HCT116 (cell line): ENCODE measurements around the gene NAPA. TPM values are rescaled to one million over a fixed set of nuclear protein-coding genes. Genes with fewer than 3 reads are reported as not detected.
A peak's percentile ranks its signal among the peaks of the same experiment; 100 is the strongest.

Experiments
- ATAC-seq: fragments of 200-7000 bp; cut with Tn5 transposase; 2 replicates; pipeline ENCODE4 v1.9.1; 2020; ENCODE audit warnings: mild to moderate bottlenecking, moderate library complexity
- BruUV-seq: library from RNA; stranded (reverse); fragments of 400-500 nt; replicated peaks from 2 replicates; lab custom pipeline; 2021; lab: Mats Ljungman, UMichigan
- CTCF ChIA-PET: fragments of 300-600 bp; sonication (Branson Sonifier 250); formaldehyde crosslinking; loops from one replicate; lab custom pipeline; 2021; ENCODE audit warnings: antibody characterized with exemption; lab: Charles Lee
- POLR2A ChIA-PET: fragments of 300-600, 350-600 bp; sonication (Branson Sonifier 250); formaldehyde crosslinking; loops from one replicate; lab custom pipeline; 2021; ENCODE audit warnings: antibody characterized with exemption; lab: Charles Lee
- RAD21 ChIA-PET, 2 experiments: fragments of 300-600 bp; sonication (Branson Sonifier 250); formaldehyde crosslinking; loops; one replicate each; lab custom pipeline; 2023; ENCODE audit warnings: low total read pairs in 2 of 2; ENCODE audit not compliant: uncharacterized antibody in 2 of 2, unreplicated experiment in 2 of 2, low non-redundant PET in 1 of 2; lab: Charles Lee
- DNase-seq: peaks from one replicate; pipeline ENCODE4 v3.0.0-alpha.2; 2010; ENCODE audit warnings: low read depth, low spot score
- H2AFZ ChIP-seq: fragments of 200-600 bp; shearing (Covaris generic), sonication (generic); 2 replicates; pipeline ENCODE4 v1.6.1; 2017; ENCODE audit warnings: low read depth, mixed run types, mixed read lengths, antibody characterized with exemption, low read length; ENCODE audit not compliant: poor library complexity, severe bottlenecking
- H3K27ac ChIP-seq: 2 replicates; pipeline ENCODE4 v1.5.1; 2012; ENCODE audit warnings: low read depth, low read length
- H3K27me3 ChIP-seq: fragments of 200-600 bp; sonication (generic); 2 replicates; pipeline ENCODE4 v1.6.1; 2016; ENCODE audit warnings: mixed run types, low read length, mixed read lengths; ENCODE audit not compliant: insufficient read depth
- H3K36me3 ChIP-seq, 2 experiments: fragments of 200-500 bp in 1 of 2; fragments of 200-600 bp in 1 of 2; sonication (Bioruptor generic) in 1 of 2; sonication (generic) in 1 of 2; 2 replicates each; pipeline versions ENCODE4 v1.5.1 to v1.6.1; 2014 to 2016; ENCODE audit warnings: low read length in 2 of 2, inconsistent platforms in 1 of 2, mixed read lengths in 1 of 2, mixed run types in 1 of 2; ENCODE audit not compliant: insufficient read depth in 2 of 2, control insufficient read depth in 1 of 2
- H3K4me1 ChIP-seq, 2 experiments: fragments of 200-600 bp in 1 of 2; sonication (generic) in 1 of 2; 2 replicates each; pipeline versions ENCODE4 v1.5.1 to v1.6.1; 2012 to 2017; ENCODE audit warnings: low read length in 2 of 2, inconsistent platforms in 1 of 2, mild to moderate bottlenecking in 1 of 2, mixed read lengths in 1 of 2, mixed run types in 1 of 2, moderate library complexity in 1 of 2; ENCODE audit not compliant: insufficient read depth in 2 of 2, control insufficient read depth in 1 of 2
- H3K4me2 ChIP-seq: fragments of 200-600 bp; sonication (generic); 2 replicates; pipeline ENCODE4 v1.6.1; 2017; ENCODE audit warnings: mixed run types, low read length, mixed read lengths
- H3K4me3 ChIP-seq, 2 experiments: fragments of 200-600 bp in 1 of 2; sonication (generic) in 1 of 2; replicated peaks in 1 of 2; 2 replicates each; pipeline ENCODE4 v1.5.1; 2011 to 2016; ENCODE audit warnings: low read length in 2 of 2, control low read depth in 1 of 2, low read depth in 1 of 2, mild to moderate bottlenecking in 1 of 2, mixed read lengths in 1 of 2, mixed run types in 1 of 2
- H3K79me2 ChIP-seq: fragments of 200-600 bp; sonication (generic); 2 replicates; pipeline ENCODE4 v1.6.1; 2017; ENCODE audit warnings: mild to moderate bottlenecking, mixed run types, low read length, moderate library complexity, mixed read lengths; ENCODE audit not compliant: insufficient read depth
- H3K9ac ChIP-seq: fragments of 200-600 bp; sonication (generic); 2 replicates; pipeline ENCODE4 v1.6.1; 2016; ENCODE audit warnings: low read length, mixed read lengths
- H3K9me2 ChIP-seq: fragments of 200-600 bp; sonication (generic), shearing (Covaris generic); 2 replicates; pipeline ENCODE4 v1.6.1; 2017; ENCODE audit warnings: mixed run types, mild to moderate bottlenecking, moderate library complexity; ENCODE audit not compliant: insufficient read depth
- H3K9me3 ChIP-seq, 2 experiments: fragments of 200-500 bp in 1 of 2; fragments of 200-600 bp in 1 of 2; sonication (Bioruptor generic) in 1 of 2; sonication (generic) in 1 of 2; 2 replicates each; pipeline ENCODE4 v1.6.1; 2014 to 2017; ENCODE audit warnings: low read length in 2 of 2, mixed read lengths in 2 of 2, inconsistent platforms in 1 of 2, low read depth in 1 of 2, mild to moderate bottlenecking in 1 of 2, mixed run types in 1 of 2, moderate library complexity in 1 of 2; ENCODE audit not compliant: control insufficient read depth in 1 of 2, insufficient read depth in 1 of 2
- H4K20me1 ChIP-seq: fragments of 200-600 bp; sonication (generic), shearing (Covaris generic); 2 replicates; pipeline ENCODE4 v1.6.1; 2017; ENCODE audit warnings: mixed run types, mild to moderate bottlenecking, moderate library complexity; ENCODE audit not compliant: insufficient read depth
- CBX3 ChIP-seq: IDR thresholded peaks from 2 replicates; pipeline ENCODE4 v1.6.1; 2012; ENCODE audit warnings: low read depth
- CEBPB ChIP-seq: IDR thresholded peaks from 2 replicates; pipeline ENCODE4 v1.6.1; 2012; ENCODE audit warnings: low read depth
- EGR1 ChIP-seq: IDR thresholded peaks from 2 replicates; pipeline ENCODE4 v1.6.1; 2012; ENCODE audit warnings: low read depth
- ELF1 ChIP-seq: IDR thresholded peaks from 2 replicates; pipeline ENCODE4 v1.6.1; 2012; ENCODE audit warnings: low read depth, borderline replicate concordance
- EZH2 ChIP-seq: fragments of 200-600 bp; sonication (generic); IDR thresholded peaks from 2 replicates; pipeline ENCODE4 v1.6.1; 2017; ENCODE audit warnings: antibody characterized with exemption, mixed run types
- FOSL1 ChIP-seq: IDR thresholded peaks from 2 replicates; pipeline ENCODE4 v1.6.1; 2012; ENCODE audit warnings: low read depth
- JUND ChIP-seq: IDR thresholded peaks from 2 replicates; pipeline ENCODE4 v1.6.1; 2012
- MAX ChIP-seq: IDR thresholded peaks from 2 replicates; pipeline ENCODE4 v1.6.1; 2012
- SIN3A ChIP-seq: IDR thresholded peaks from 2 replicates; pipeline ENCODE4 v1.6.1; 2012; ENCODE audit warnings: low read depth
- SP1 ChIP-seq: IDR thresholded peaks from 2 replicates; pipeline ENCODE4 v1.6.1; 2012; ENCODE audit warnings: low read depth
- YY1 ChIP-seq: IDR thresholded peaks from 2 replicates; pipeline ENCODE4 v1.6.1; 2011; ENCODE audit warnings: low read length, low read depth, moderate library complexity, mild to moderate bottlenecking; ENCODE audit not compliant: insufficient replicate concordance; ENCODE audit errors: extremely low read depth
- ZBTB33 ChIP-seq: IDR thresholded peaks from 2 replicates; pipeline ENCODE4 v1.6.1; 2011; ENCODE audit warnings: mild to moderate bottlenecking, low read length, moderate library complexity; ENCODE audit not compliant: insufficient replicate concordance; ENCODE audit errors: extremely low read depth
- ZFX ChIP-seq: fragments of 450-650 bp; IDR thresholded peaks from 2 replicates; pipeline ENCODE4 v1.6.1; 2017
- intact Hi-C: fragments of 100-400 bp; cut with micrococcal nuclease; formaldehyde crosslinking; loops from 2 replicates; pipeline ENCODE4 v1.10.0; 2022
- total RNA-seq: library from RNA; stranded (reverse); gene quantifications from one replicate; pipeline ENCODE4 v1.2.1, GENCODE V29; 2021; ENCODE audit not compliant: unreplicated experiment

NAPA gene
- total RNA-seq, 1 experiment from 2014 or later, result 58.8 TPM

- Histone ChIP-seq H3K4me2 (peak overlapping the region; percentile 51), H3K27ac (no peak overlapping the region), H4K20me1 (no peaks in the 10 kb centered on the region), H2AFZ (no peak overlapping the region), H3K27me3 (peaks cover 33% of the 10 kb centered on the region), H3K4me1 (peaks cover 0 to 15% of the 10 kb centered on the region in 2 experiments; a peak in 3 of 4 replicates), H3K9me3 (no peaks in the 10 kb centered on the region), H3K4me3 (no peak overlapping the region), H3K36me3 (no peaks in the 10 kb centered on the region), H3K79me2 (no peaks in the 10 kb centered on the region), H3K9me2 (no peaks in the 10 kb centered on the region), H3K9ac (no peak overlapping the region)
- no peak for TF ChIP-seq ELF1
- TF ChIP-seq YY1, result no peak
- TF ChIP-seq SP1, result no peak
- no peak for TF ChIP-seq SIN3A
- TF ChIP-seq MAX, result no peak
- no TSS peak for BruUV-seq
- intact Hi-C loops, result no loop called here
- ChIA-PET POLR2A (no interaction called here), CTCF (no interaction called here), RAD21 (no interaction called here)
- ATAC-seq (peak; percentile 12; the same call in 1 of the 2 replicates), DNase-seq (no peak)
These were observed 43.5 kb downstream of the NAPA start for GRCh38 chr19:47471381-47471732.

DNA sequence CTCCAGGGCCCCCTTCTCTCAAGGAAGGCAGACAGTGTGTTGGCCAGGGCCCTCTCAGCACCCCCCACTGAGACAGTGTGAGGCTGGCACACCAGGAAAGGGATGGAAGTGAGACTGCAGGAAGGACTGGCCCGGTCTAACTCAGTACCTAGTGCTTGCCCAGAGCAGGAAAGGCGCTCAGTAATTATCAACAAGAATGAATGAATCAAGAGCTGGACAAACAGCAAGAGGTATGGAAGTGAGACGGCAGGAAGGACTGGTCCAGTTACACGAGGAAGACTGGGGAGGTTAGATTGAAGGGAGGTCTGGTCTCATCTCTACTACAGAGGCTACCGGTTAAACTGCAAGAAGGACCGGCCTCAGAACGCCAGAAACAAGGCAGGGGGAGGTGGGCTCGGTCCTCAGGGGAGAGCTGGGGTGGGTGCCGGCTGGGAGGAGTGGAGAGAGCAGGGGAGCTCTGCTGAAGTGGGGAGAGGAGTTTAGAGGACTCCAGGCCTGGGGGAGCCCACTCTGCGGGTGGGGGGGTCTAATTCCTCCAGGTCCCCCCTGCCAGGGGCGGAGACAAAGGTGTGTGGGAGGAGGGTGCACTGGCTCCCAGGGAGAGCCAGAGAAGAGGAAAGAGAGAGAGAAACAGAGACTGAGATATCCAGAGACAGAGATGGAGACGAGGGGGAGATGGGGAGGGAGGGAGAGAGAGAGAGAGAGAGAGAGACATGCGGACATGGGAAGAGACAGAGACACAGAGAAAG lies 44.2 kb downstream of the NAPA start:
- no peaks in the 10 kb centered on the region for H3K79me2 ChIP-seq
- ChIA-PET RAD21 (no interaction called here), POLR2A (no interaction called here), CTCF (no interaction called here)
- peaks cover 0 to 15% of the 10 kb centered on the region in 2 experiments; a peak in 3 of 4 replicates for H3K4me1 ChIP-seq
- peaks cover 34% of the 10 kb centered on the region for H3K27me3 ChIP-seq
- no peak for TF ChIP-seq EZH2
- no peak for TF ChIP-seq SIN3A
- no peak for TF ChIP-seq ZFX
- no peak for TF ChIP-seq MAX
- no peak for TF ChIP-seq EGR1
- no peak for TF ChIP-seq YY1
- no peak for TF ChIP-seq FOSL1
- no peak for TF ChIP-seq JUND
- no peak for TF ChIP-seq SP1
- TF ChIP-seq CEBPB, result no peak
- TF ChIP-seq CBX3, result no peak
- TF ChIP-seq ZBTB33, result no peak
- intact Hi-C loops, result no loop called here
- DNase-seq (no peak), ATAC-seq (no peak)
- H3K36me3 ChIP-seq, result no peaks in the 10 kb centered on the region
- H2AFZ ChIP-seq, result no peak overlapping the region
- no peak overlapping the region for H3K27ac ChIP-seq
- H3K9me2 ChIP-seq, result no peaks in the 10 kb centered on the region
- no peak overlapping the region for H3K9ac ChIP-seq
- H4K20me1 ChIP-seq, result no peaks in the 10 kb centered on the region
- H3K4me2 ChIP-seq, result no peak overlapping the region
- H3K9me3 ChIP-seq, result no peaks in the 10 kb centered on the region
- no TSS peak for BruUV-seq
- H3K4me3 ChIP-seq, result no peak overlapping the region
